ENCODE data around the gene OR11H1.
"Not testable (repeated sequence)": the region's sequence is repeated elsewhere in the genome, so short reads cannot be mapped to it uniquely, and the experiment has no call there.

DNA sequence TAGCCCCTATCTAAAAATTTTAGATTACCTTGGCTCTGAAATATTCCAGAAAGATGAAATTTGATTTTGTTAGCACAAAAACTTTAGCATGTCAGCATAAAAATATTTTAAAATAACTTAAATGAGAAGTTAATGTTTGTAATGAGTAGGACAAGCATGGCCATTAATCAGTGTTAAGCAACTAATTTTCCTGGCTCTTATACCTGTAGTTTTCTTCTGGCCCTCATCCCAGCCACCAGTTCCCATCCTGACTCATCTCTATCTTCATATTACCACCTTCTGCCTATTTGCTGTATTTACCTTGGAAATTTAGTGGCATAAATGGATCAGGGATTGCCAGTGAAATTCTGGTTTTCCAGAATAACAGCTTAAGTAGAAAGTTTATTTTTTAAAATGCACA lies 37.1 kb downstream of the OR11H1 start:
- TF ChIP-seq CTCF, POLR2AphosphoS5 (IDR thresholded peaks at IDR 0.05): not testable (repeated sequence)

All from stomach (tissue), 4 donors.